ENCODE measurements around the gene CCDC192.

- TF ChIP-seq ZSCAN18 (CRISPR knock-in tag; IDR thresholded peaks at IDR 0.05) (no peak), IRF1 (CRISPR knock-in tag; IDR thresholded peaks at IDR 0.05) (no peak), CTCF (IDR thresholded peaks at IDR 0.05) (no peak), E2F4 (CRISPR knock-in tag; IDR thresholded peaks at IDR 0.05; ENCODE audit: borderline replicate concordance, low read depth) (no peak), ESRRA (CRISPR knock-in tag; IDR thresholded peaks at IDR 0.05; ENCODE audit: borderline replicate concordance) (no peak), ATF3 (CRISPR knock-in tag; conservative IDR thresholded peaks at IDR 0.05) (no peak), KAT7 (CRISPR knock-in tag; IDR thresholded peaks at IDR 0.05; ENCODE audit: borderline replicate concordance) (no peak), USF2 (CRISPR knock-in tag; IDR thresholded peaks at IDR 0.05) (no peak), ZNF232 (CRISPR knock-in tag; IDR thresholded peaks at IDR 0.05) (no peak), FOXK1 (CRISPR knock-in tag; IDR thresholded peaks at IDR 0.05) (no peak)
- TF ChIP-seq, protein P1, sequence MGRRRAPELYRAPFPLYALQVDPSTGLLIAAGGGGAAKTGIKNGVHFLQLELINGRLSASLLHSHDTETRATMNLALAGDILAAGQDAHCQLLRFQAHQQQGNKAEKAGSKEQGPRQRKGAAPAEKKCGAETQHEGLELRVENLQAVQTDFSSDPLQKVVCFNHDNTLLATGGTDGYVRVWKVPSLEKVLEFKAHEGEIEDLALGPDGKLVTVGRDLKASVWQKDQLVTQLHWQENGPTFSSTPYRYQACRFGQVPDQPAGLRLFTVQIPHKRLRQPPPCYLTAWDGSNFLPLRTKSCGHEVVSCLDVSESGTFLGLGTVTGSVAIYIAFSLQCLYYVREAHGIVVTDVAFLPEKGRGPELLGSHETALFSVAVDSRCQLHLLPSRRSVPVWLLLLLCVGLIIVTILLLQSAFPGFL (CRISPR knock-in tag; IDR thresholded peaks at IDR 0.05; ENCODE audit: borderline replicate concordance) = no peak
- TF ChIP-seq, protein P2, sequence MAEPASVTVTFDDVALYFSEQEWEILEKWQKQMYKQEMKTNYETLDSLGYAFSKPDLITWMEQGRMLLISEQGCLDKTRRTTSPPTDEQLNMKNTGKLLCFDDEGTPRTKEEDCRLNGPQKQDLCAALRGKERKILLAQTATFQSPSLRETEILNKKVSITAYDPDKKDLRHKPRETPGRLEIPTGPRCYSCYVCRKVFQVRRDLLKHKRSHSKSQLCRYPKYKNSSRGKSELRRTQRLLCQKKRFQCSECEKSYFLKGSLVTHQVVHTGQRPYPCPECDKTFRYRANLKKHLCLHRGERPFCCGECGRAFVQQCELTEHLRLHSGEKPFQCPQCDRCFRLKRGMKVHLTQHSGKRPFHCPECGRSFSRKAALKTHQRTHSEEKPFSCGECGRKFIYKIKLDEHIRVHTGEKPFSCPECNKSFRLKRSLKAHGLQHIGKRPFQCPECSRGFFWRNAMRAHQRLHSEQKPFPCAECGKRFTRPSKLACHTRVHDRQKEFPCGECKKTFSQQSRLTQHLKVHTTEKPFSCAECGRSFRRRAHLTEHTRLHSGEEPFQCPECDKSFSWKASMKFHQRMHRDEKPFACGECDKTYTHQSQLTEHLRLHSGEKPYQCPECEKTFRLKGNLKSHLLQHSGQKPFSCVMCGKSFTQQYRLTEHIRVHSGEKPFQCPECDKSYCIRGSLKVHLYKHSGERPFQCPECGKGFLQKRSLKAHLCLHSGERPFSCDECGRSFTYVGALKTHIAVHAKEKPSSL (CRISPR knock-in tag; conservative IDR thresholded peaks at IDR 0.05) = no peak
Measured at GRCh38 chr5:127871503-127872153, 168.4 kb downstream of the CCDC192 start.

Measured in WTC11 (cell line).